Lower lobe of right lung (tissue), 2 donors: ENCODE results near the gene ATG2A. TPM values are rescaled to one million over a fixed set of nuclear protein-coding genes. Genes with fewer than 3 reads are reported as not detected.

Experiments used
- ATAC-seq, 2 donors: fragments of 200-7000 bp; cut with Tn5 transposase; one replicate each; pipeline ENCODE4 v1.9.1; 2020 to 2022; ENCODE audit warnings: mild to moderate bottlenecking in 2 of 2, moderate library complexity in 2 of 2
- DNase-seq: peaks from one replicate; pipeline ENCODE4 v3.0.0-alpha.2; 2020
- H3K27ac ChIP-seq: fragments of 200-600 bp; one replicate; pipeline ENCODE4 v1.8.0; 2022
- H3K27me3 ChIP-seq: fragments of 200-600 bp; one replicate; pipeline ENCODE4 v1.8.0; 2022; ENCODE audit warnings: low read depth
- H3K36me3 ChIP-seq: fragments of 200-600 bp; one replicate; pipeline ENCODE4 v1.8.0; 2022; ENCODE audit warnings: mild to moderate bottlenecking
- H3K4me1 ChIP-seq: fragments of 200-600 bp; one replicate; pipeline ENCODE4 v1.8.0; 2022
- H3K4me3 ChIP-seq: fragments of 200-600 bp; one replicate; pipeline ENCODE4 v1.8.0; 2022; ENCODE audit warnings: mild to moderate bottlenecking
- H3K9me3 ChIP-seq: fragments of 200-600 bp; one replicate; pipeline ENCODE4 v1.8.0; 2022
- intact Hi-C: fragments of 100-400 bp; cut with DNase I; formaldehyde crosslinking; loops from one replicate; pipeline ENCODE4 v1.11.0; 2022
- total RNA-seq: library from RNA; stranded (reverse); fragmentation: NEBNext Ultra II Directional; extraction: Animal tissue kit (Norgen Biotek cat#: 25700); gene quantifications from one replicate; pipeline ENCODE4 v1.2.1, GENCODE V29; 2021
- TF ChIP-seq, protein P1 (sequence below): fragments of 200-600 bp; IDR thresholded peaks from one replicate; pipeline ENCODE4 v1.8.0; 2022; ENCODE audit warnings: antibody characterized with exemption, mild to moderate bottlenecking
- donor health status: DM: no; HTN: yes; CAD: no; lungs with severe emphysema.

Gene ATG2A
- total RNA-seq, 1 donor from 2014 or later, result 21.7 TPM

DNA sequence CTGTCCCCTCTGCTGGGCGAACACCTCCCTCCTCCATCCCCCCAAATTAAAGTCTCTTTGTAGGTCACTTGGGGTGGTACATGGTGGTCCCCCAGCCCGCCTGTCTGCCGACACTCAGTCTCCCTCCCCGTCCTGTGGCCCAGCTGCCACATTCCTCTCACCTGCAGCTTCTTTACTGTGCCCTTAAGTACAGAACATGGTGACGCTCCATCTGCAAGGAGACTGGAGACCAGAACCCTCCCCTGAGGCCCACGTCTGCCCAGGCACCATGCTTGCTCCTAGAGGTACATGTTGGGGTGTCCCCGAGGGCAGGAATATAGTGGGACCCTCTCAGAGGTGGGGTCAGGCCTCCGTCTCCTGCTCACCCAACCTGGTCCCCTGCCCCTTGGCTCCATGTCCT, 33.0 kb downstream of the ATG2A start:
- H3K9me3 ChIP-seq, result no peaks in the 10 kb centered on the region
- peaks cover 47% of the 10 kb centered on the region for H3K4me1 ChIP-seq
- H3K27me3 ChIP-seq, result no peaks in the 10 kb centered on the region
- TF ChIP-seq, protein P1, sequence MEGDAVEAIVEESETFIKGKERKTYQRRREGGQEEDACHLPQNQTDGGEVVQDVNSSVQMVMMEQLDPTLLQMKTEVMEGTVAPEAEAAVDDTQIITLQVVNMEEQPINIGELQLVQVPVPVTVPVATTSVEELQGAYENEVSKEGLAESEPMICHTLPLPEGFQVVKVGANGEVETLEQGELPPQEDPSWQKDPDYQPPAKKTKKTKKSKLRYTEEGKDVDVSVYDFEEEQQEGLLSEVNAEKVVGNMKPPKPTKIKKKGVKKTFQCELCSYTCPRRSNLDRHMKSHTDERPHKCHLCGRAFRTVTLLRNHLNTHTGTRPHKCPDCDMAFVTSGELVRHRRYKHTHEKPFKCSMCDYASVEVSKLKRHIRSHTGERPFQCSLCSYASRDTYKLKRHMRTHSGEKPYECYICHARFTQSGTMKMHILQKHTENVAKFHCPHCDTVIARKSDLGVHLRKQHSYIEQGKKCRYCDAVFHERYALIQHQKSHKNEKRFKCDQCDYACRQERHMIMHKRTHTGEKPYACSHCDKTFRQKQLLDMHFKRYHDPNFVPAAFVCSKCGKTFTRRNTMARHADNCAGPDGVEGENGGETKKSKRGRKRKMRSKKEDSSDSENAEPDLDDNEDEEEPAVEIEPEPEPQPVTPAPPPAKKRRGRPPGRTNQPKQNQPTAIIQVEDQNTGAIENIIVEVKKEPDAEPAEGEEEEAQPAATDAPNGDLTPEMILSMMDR, result no peak
- DNase-seq, result no peak
- H3K36me3 ChIP-seq, result no peaks in the 10 kb centered on the region
- no peak overlapping the region for H3K27ac ChIP-seq
- intact Hi-C loops, result no loop called here
- no peak overlapping the region for H3K4me3 ChIP-seq
- no peak for ATAC-seq

DNA sequence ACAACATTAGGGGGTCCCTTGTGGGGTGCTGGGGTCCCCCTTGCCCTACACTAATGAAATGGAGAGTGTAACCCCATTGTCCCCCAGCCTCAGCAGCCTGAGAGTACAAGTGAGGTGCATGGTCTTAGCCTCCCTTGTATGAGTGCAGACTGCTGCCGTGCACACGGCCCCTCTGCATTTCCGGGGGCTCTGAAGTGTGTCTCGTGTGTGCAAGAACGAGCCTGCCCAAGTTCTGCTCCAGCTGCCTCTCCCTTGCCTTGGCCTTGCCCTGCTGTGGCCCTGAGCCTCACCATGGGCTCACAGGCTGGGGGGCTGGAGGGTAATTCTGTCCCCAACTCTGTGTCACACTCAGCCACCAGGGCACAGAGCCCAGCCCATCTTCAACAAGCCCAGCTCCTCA, 33.4 kb downstream of the ATG2A start:
- H3K9me3 ChIP-seq, result no peaks in the 10 kb centered on the region
- no peak for ATAC-seq
- H3K36me3 ChIP-seq, result no peaks in the 10 kb centered on the region
- intact Hi-C loops, result no loop called here
- peaks cover 50% of the 10 kb centered on the region for H3K4me1 ChIP-seq
- no peak overlapping the region for H3K4me3 ChIP-seq
- no peak for DNase-seq
- no peak overlapping the region for H3K27ac ChIP-seq
- TF ChIP-seq, protein P1, result no peak
- H3K27me3 ChIP-seq, result no peaks in the 10 kb centered on the region

DNA sequence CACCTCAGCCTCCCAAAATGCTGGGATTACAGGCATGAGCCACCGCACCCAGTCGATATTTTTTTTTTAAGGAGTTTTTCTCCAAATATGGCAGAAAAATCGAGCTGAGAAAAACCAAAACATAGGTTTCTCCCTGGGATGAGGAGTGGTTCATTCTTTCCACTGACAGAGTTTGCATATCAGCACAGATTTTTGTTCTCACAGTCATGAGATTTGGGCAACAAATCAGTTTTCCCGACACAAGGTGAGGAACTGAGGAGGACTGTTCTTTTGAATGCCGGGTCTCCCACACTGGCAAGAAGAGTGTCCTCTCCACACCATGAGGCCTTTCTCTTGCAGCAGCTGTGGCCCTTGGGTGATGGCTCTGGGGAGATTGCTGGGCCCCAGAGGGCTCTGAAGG, 34.8 kb downstream of the ATG2A start:
- no peaks in the 10 kb centered on the region for H3K9me3 ChIP-seq
- TF ChIP-seq, protein P1, result no peak
- no peak overlapping the region for H3K27ac ChIP-seq
- intact Hi-C loops, result no loop called here
- H3K36me3 ChIP-seq, result no peaks in the 10 kb centered on the region
- no peaks in the 10 kb centered on the region for H3K27me3 ChIP-seq
- peaks cover 47% of the 10 kb centered on the region for H3K4me1 ChIP-seq
- no peak for DNase-seq
- no peak for ATAC-seq
- H3K4me3 ChIP-seq, result no peak overlapping the region

DNA sequence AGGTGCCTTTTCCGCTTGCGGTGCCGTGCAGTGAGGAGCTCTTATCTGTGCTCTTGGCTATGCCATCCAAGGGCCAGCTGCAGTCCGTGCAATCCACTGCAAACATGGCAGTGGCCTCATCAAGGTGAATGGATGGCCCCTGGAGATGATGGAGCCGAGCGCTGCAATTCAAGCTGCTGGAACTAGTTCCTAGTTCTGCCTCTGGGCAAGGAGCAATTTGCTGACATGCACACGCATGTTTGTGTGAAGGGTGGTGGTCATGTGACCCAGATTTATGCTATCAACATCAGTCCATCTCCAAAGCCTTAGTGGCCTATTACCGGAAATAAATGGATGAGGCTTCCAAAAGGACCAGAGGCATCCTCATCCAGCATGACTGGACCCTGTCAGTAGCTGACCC, 35.5 kb downstream of the ATG2A start:
- Histone ChIP-seq H3K27ac (no peak overlapping the region), H3K4me3 (no peak overlapping the region), H3K4me1 (peaks cover 54% of the 10 kb centered on the region), H3K36me3 (no peaks in the 10 kb centered on the region), H3K9me3 (no peaks in the 10 kb centered on the region), H3K27me3 (no peaks in the 10 kb centered on the region)
- no peak for ATAC-seq
- TF ChIP-seq, protein P1, result no peak
- intact Hi-C loops, result no loop called here
- DNase-seq, result no peak

DNA sequence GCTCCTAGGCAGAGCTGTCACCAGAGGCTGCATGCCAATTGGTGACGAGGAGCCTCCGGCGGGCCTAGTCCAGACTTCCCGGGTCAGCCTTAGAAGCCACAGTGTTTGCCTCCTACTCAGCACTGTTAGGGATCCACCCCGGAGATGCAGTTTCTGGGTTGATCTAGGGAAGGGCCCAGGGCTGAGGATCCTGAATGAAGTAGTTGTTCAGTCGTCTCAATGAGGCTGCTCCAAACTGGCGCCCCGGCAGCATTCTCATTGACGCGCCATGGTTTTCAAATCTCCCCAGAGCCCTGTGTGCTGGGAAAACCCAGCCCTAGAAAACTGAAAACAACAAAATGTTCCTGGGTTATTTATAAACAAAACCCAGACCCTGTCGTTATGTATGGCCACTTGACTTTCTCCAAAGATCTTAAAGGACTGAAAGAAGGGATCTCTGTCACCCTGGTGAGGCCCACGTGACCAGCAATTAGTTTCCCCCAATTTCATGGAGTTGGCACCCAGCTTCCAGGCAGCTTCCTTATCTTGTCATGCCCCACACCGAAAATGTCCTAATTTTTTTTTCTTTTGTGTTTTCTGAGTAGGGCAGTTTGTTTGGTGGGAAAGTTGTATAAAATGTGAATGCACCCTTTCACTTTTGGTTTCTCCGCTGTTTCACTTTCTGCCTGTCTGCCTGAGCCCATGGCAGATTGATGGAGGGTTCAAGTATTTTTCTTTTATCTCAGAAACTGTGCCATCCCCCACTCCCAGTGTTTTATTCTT, 36.6 kb downstream of the ATG2A start:
- DNase-seq (no peak), ATAC-seq (no peak)
- Histone ChIP-seq H3K27me3 (no peaks in the 10 kb centered on the region), H3K9me3 (no peaks in the 10 kb centered on the region), H3K27ac (peak overlapping the region; percentile 61), H3K4me3 (peak overlapping the region; percentile 7), H3K36me3 (no peaks in the 10 kb centered on the region), H3K4me1 (peaks cover 57% of the 10 kb centered on the region)
- TF ChIP-seq, protein P1, result no peak
- intact Hi-C loops, result no loop called here
